Activated CD4-positive, alpha-beta T cell treated with anti-CD3 and anti-CD28 coated beads, Interleukin-2, amount 50 U/mL, for 16 hours (primary cell): Measurements from ENCODE around the gene LILRB1.
"Not testable (repeated sequence)": the region's sequence is repeated elsewhere in the genome, so short reads cannot be mapped to it uniquely, and the experiment has no call there.

ENCODE experiments used
- DNase-seq: peaks from one replicate; pipeline ENCODE4 v3.0.0-alpha.2; 2020

Gene LILRB1

GRCh38 chr19:54624934-54625730, 5.2 kb upstream of the LILRB1 start:
- DNase-seq: not testable (repeated sequence)

- no peak for DNase-seq
These were observed 3.5 kb upstream of the LILRB1 start for GRCh38 chr19:54626757-54627156.

GRCh38 chr19:54627912-54628311, 2.4 kb upstream of the LILRB1 start:
- DNase-seq: not testable (repeated sequence)

GRCh38 chr19:54630782-54631181, 498 bp downstream of the LILRB1 start:
- no peak for DNase-seq

GRCh38 chr19:54631489-54632337, 1.4 kb downstream of the LILRB1 start:
- DNase-seq: not testable (repeated sequence)

- DNase-seq: not testable (repeated sequence)
These were observed 2.2 kb downstream of the LILRB1 start for GRCh38 chr19:54632517-54632916.

GRCh38 chr19:54633401-54633800, 3.1 kb downstream of the LILRB1 start:
- DNase-seq: no peak

- not testable (repeated sequence) for DNase-seq
These were observed 5.8 kb downstream of the LILRB1 start for GRCh38 chr19:54636081-54636480.

- no peak for DNase-seq
These were observed 8.4 kb downstream of the LILRB1 start for GRCh38 chr19:54638683-54639082.

- DNase-seq: not testable (repeated sequence)
These were observed 12.7 kb downstream of the LILRB1 start for GRCh38 chr19:54642953-54643352.

- DNase-seq: not testable (repeated sequence)
These were observed 13.3 kb downstream of the LILRB1 start for GRCh38 chr19:54643583-54643982.

- DNase-seq: no peak
These were observed 13.8 kb downstream of the LILRB1 start for GRCh38 chr19:54644056-54644455.

GRCh38 chr19:54646331-54646841, 16.1 kb downstream of the LILRB1 start:
- DNase-seq: no peak

GRCh38 chr19:54648129-54648528, 17.8 kb downstream of the LILRB1 start:
- DNase-seq: no peak

GRCh38 chr19:54650108-54650655, 19.9 kb downstream of the LILRB1 start:
- DNase-seq: no peak

- DNase-seq: peak; percentile 29
These were observed 23.0 kb downstream of the LILRB1 start for GRCh38 chr19:54653181-54653809.

GRCh38 chr19:54654447-54655321, 24.4 kb downstream of the LILRB1 start:
- no peak for DNase-seq

GRCh38 chr19:54659300-54659699, 29.0 kb downstream of the LILRB1 start:
- no peak for DNase-seq

GRCh38 chr19:54660306-54660705, 30.0 kb downstream of the LILRB1 start:
- no peak for DNase-seq

GRCh38 chr19:54660964-54661363, 30.7 kb downstream of the LILRB1 start:
- DNase-seq: no peak

GRCh38 chr19:54661846-54662481, 31.7 kb downstream of the LILRB1 start:
- no peak for DNase-seq
